Measurements from ENCODE around the gene PGS1.

The PGS1 gene

GRCh38 chr17:78454346-78454745 is 75.9 kb downstream of the PGS1 start:
- no peak overlapping the region for H3K27ac Mint-ChIP-seq
- peaks cover 7% of the 10 kb centered on the region for H3K27me3 Mint-ChIP-seq (ENCODE audit: low read depth, poor library complexity)
- no peak for TF ChIP-seq CTCF (IDR thresholded peaks at IDR 0.05)
- peaks cover 15% of the 10 kb centered on the region for H3K4me1 Mint-ChIP-seq
- H3K9me3 Mint-ChIP-seq: no peaks in the 10 kb centered on the region
- no peak overlapping the region for H3K4me3 Mint-ChIP-seq
- no peaks in the 10 kb centered on the region for H3K36me3 Mint-ChIP-seq (ENCODE audit: low read depth)
- no peak for DNase-seq

- TF ChIP-seq CTCF (IDR thresholded peaks at IDR 0.05): no peak
- Mint-ChIP-seq H3K9me3 (no peaks in the 10 kb centered on the region), H3K27ac (no peak overlapping the region), H3K36me3 (ENCODE audit: low read depth) (no peaks in the 10 kb centered on the region), H3K4me3 (no peak overlapping the region), H3K4me1 (peaks cover 19% of the 10 kb centered on the region), H3K27me3 (ENCODE audit: low read depth, poor library complexity) (peaks cover 6% of the 10 kb centered on the region)
- DNase-seq: no peak
These were observed 79.6 kb downstream of the PGS1 start for GRCh38 chr17:78458091-78458490.

GRCh38 chr17:78458736-78459335 is 80.4 kb downstream of the PGS1 start:
- no peak overlapping the region for H3K27ac Mint-ChIP-seq
- TF ChIP-seq CTCF (IDR thresholded peaks at IDR 0.05): no peak
- peaks cover 4% of the 10 kb centered on the region for H3K27me3 Mint-ChIP-seq (ENCODE audit: low read depth, poor library complexity)
- H3K36me3 Mint-ChIP-seq (ENCODE audit: low read depth): no peaks in the 10 kb centered on the region
- no peak overlapping the region for H3K4me3 Mint-ChIP-seq
- peaks cover 1% of the 10 kb centered on the region for H3K9me3 Mint-ChIP-seq
- peaks cover 19% of the 10 kb centered on the region for H3K4me1 Mint-ChIP-seq
- no peak for DNase-seq

GRCh38 chr17:78459696-78460095 is 81.2 kb downstream of the PGS1 start:
- Mint-ChIP-seq H3K4me1 (peaks cover 19% of the 10 kb centered on the region), H3K36me3 (ENCODE audit: low read depth) (no peaks in the 10 kb centered on the region), H3K4me3 (no peak overlapping the region), H3K27me3 (ENCODE audit: low read depth, poor library complexity) (no peaks in the 10 kb centered on the region), H3K27ac (no peak overlapping the region), H3K9me3 (peaks cover 8% of the 10 kb centered on the region)
- no peak for DNase-seq
- no peak for TF ChIP-seq CTCF (IDR thresholded peaks at IDR 0.05)

- Mint-ChIP-seq H3K36me3 (ENCODE audit: low read depth) (no peaks in the 10 kb centered on the region), H3K27me3 (ENCODE audit: low read depth, poor library complexity) (no peaks in the 10 kb centered on the region), H3K9me3 (peaks cover 11% of the 10 kb centered on the region), H3K27ac (no peak overlapping the region), H3K4me3 (no peak overlapping the region), H3K4me1 (peaks cover 19% of the 10 kb centered on the region)
- DNase-seq: no peak
- no peak for TF ChIP-seq CTCF (IDR thresholded peaks at IDR 0.05)
These were observed 81.8 kb downstream of the PGS1 start for GRCh38 chr17:78460176-78460675.
